ENCODE results near the gene CCT5. TPM values are rescaled to one million over a fixed set of nuclear protein-coding genes. Genes with fewer than 3 reads are reported as not detected.

Gene CCT5
- total RNA-seq, 4 donors from 2014 or later, result 100 to 165 (median 142) TPM

DNA sequence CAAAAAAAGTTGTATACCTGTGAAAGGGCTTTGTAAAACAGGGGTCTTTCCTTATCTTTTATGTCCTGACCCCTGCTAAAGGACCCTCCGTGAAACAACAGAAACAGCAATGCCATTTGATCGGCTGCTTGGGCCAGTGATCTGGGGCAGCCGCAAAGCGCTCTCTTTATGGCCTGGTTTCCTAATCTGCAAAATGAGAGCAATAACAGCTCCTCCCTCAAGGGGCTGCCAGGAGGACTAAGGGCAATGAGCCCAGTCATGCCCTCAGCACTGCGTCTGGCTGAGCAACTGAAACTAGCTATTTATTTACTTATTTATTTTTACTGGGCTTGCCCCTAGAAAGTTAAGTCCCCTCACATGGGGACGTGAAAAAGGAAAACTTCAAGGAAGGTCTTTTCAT is 39.3 kb downstream of the CCT5 start:
- 81% methylated on average over 6 of the region's 6 CpGs for WGBS
- H3K27ac ChIP-seq (replicated peaks in 1 of 4), result no peak overlapping the region
- no peak overlapping the region for H3K4me3 ChIP-seq
- H3K27me3 ChIP-seq, result no peaks in the 10 kb centered on the region
- no peaks in the 10 kb centered on the region for H3K4me1 ChIP-seq
- intact Hi-C loops (cut with DNase I), result loop anchor here (5.0 kb wide), 1 partner anchor 63 kb away; the partner anchor contains the start of gene MARCHF6
- H3K36me3 ChIP-seq, result peaks cover 0 to 39% (median 9%) of the 10 kb centered on the region in 4 donors
- DNase-seq (ENCODE audit: extremely low spot score), result no peak
- no peaks in the 10 kb centered on the region for H3K9me3 ChIP-seq
- TF ChIP-seq, protein P1, sequence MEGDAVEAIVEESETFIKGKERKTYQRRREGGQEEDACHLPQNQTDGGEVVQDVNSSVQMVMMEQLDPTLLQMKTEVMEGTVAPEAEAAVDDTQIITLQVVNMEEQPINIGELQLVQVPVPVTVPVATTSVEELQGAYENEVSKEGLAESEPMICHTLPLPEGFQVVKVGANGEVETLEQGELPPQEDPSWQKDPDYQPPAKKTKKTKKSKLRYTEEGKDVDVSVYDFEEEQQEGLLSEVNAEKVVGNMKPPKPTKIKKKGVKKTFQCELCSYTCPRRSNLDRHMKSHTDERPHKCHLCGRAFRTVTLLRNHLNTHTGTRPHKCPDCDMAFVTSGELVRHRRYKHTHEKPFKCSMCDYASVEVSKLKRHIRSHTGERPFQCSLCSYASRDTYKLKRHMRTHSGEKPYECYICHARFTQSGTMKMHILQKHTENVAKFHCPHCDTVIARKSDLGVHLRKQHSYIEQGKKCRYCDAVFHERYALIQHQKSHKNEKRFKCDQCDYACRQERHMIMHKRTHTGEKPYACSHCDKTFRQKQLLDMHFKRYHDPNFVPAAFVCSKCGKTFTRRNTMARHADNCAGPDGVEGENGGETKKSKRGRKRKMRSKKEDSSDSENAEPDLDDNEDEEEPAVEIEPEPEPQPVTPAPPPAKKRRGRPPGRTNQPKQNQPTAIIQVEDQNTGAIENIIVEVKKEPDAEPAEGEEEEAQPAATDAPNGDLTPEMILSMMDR (IDR thresholded peaks at IDR 0.05), result no peak
- TF ChIP-seq POLR2AphosphoS5 (IDR thresholded peaks at IDR 0.05) (no peak), EP300 (IDR thresholded peaks at IDR 0.05) (no peak), POLR2A (IDR thresholded peaks at IDR 0.05; ENCODE audit: low read depth) (no peak)

DNA sequence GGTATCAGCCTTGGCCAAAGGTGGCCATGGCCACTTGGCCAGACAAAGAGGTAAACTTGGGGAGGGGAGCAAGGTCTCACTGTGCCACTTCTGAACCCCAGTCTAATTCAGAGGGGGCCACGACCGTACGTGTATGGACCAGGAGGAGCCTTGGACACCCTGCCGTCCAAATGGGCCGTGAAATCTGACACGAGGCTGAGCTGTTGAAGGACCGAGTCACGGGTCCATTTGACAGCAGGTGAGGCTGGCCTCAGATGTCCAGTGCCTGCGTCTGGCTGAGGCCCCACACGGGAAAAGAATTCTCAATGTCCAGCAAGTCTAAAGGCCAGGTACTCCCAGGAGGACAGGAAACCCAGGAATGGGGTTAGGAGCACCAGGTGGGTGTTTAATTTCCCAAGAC is 39.9 kb downstream of the CCT5 start:
- Histone ChIP-seq H3K27me3 (no peaks in the 10 kb centered on the region), H3K27ac (replicated peaks in 1 of 4) (no peak overlapping the region), H3K4me1 (no peaks in the 10 kb centered on the region), H3K9me3 (no peaks in the 10 kb centered on the region), H3K36me3 (peaks cover 0 to 39% (median 9%) of the 10 kb centered on the region in 4 donors), H3K4me3 (no peak overlapping the region)
- WGBS, result 98% methylated on average over 7 of the region's 10 CpGs
- intact Hi-C loops (cut with DNase I), result loop anchor here (5.0 kb wide), 1 partner anchor 62 kb away; the partner anchor contains the start of gene MARCHF6
- no peak for DNase-seq (ENCODE audit: extremely low spot score)
- TF ChIP-seq POLR2AphosphoS5 (IDR thresholded peaks at IDR 0.05), result no peak
- TF ChIP-seq EP300 (IDR thresholded peaks at IDR 0.05), result no peak
- TF ChIP-seq POLR2A (IDR thresholded peaks at IDR 0.05; ENCODE audit: low read depth), result no peak
- TF ChIP-seq, protein P1 (IDR thresholded peaks at IDR 0.05), result no peak

DNA sequence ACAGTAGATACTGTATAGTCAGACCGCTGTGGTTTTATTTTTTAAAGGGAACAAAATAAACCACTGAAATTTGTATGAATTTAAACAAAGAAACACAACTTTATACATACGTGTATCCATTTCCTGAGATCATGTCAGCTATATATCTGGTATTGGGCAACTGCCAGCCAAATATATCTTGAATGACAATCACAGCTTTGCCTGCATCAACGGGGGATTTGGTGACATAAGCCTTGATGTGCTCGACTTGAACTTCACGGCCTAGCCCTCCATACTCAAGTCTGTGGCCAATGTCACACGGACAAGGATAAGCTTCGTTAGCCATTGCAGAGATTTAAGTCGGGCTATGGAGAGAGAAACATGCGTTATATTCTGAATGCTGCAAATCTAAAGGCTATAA is 40.4 kb downstream of the CCT5 start:
- Histone ChIP-seq H3K4me3 (no peak overlapping the region), H3K27ac (replicated peaks in 1 of 4) (no peak overlapping the region), H3K9me3 (no peaks in the 10 kb centered on the region), H3K36me3 (peaks cover 0 to 39% (median 9%) of the 10 kb centered on the region in 4 donors), H3K27me3 (no peaks in the 10 kb centered on the region), H3K4me1 (no peaks in the 10 kb centered on the region)
- no peak for DNase-seq (ENCODE audit: extremely low spot score)
- no peak for TF ChIP-seq POLR2AphosphoS5 (IDR thresholded peaks at IDR 0.05)
- TF ChIP-seq EP300 (IDR thresholded peaks at IDR 0.05), result no peak
- TF ChIP-seq, protein P1 (IDR thresholded peaks at IDR 0.05), result no peak
- TF ChIP-seq POLR2A (IDR thresholded peaks at IDR 0.05; ENCODE audit: low read depth), result no peak
- intact Hi-C loops (cut with DNase I), result no loop called here
- 92% methylated on average over 9 of the region's 9 CpGs for WGBS

DNA sequence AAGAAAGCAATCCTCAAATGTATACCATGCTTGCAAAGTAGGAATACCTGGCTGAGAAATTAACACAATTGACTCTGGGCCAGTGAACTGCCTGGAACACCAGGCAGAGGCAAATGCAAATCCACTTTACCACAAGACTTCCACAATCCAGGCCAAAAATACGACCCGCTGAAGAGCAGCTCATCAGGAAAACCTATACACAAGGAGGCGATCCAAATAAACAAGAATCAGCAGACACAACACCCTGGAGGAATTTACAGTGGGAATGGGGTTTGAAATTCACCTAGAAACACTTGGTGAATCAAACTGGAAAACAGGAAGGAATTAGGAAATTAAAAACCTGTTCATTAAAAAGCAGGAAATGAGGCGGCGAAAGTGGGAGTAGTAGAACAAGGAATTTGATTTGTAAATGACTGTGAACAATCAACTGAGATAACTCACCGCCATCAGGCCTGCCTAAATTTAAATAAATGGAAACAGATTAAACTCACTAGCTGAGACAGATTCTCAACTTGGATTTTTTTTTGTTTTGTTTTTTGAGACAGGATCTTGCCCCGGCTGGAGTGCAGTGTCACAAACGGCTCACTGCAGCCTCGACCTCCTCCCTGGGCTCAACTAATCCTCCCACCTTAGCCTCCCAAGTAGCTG is 41.7 kb downstream of the CCT5 start:
- peaks cover 0 to 30% (median 5%) of the 10 kb centered on the region in 4 donors for H3K36me3 ChIP-seq
- intact Hi-C loops (cut with DNase I), result no loop called here

More for the DNA sequence above, 41.7 kb downstream of the CCT5 start:
- H3K27me3 ChIP-seq, result no peaks in the 10 kb centered on the region
- WGBS, result 87% methylated on average over 9 of the region's 9 CpGs
- no peaks in the 10 kb centered on the region for H3K4me1 ChIP-seq
- H3K4me3 ChIP-seq, result no peak overlapping the region
- no peak overlapping the region for H3K27ac ChIP-seq (replicated peaks in 1 of 4)
- H3K9me3 ChIP-seq, result no peaks in the 10 kb centered on the region
- DNase-seq (ENCODE audit: extremely low spot score), result no peak
- TF ChIP-seq, protein P1 (IDR thresholded peaks at IDR 0.05), result no peak
- TF ChIP-seq POLR2AphosphoS5 (IDR thresholded peaks at IDR 0.05), result no peak
- TF ChIP-seq POLR2A (IDR thresholded peaks at IDR 0.05; ENCODE audit: low read depth), result no peak
- no peak for TF ChIP-seq EP300 (IDR thresholded peaks at IDR 0.05)

Data from esophagus muscularis mucosa (tissue), 4 donors.